CD4-positive, alpha-beta T cell (primary cell): ENCODE results near the gene MTCL1. TPM values are rescaled to one million over a fixed set of nuclear protein-coding genes. Genes with fewer than 3 reads are reported as not detected.

ENCODE experiments used
- ATAC-seq: fragments of 200-7000 bp; cut with Tn5 transposase; one replicate; pipeline ENCODE4 v1.10.0; 2022; ENCODE audit warnings: mild to moderate bottlenecking; ENCODE audit not compliant: poor library complexity
- CTCF ChIA-PET: fragments of 350-600 bp; sonication (Branson Sonifier 250); formaldehyde crosslinking; loops from one replicate; lab custom pipeline; 2021; ENCODE audit warnings: antibody characterized with exemption, inconsistent platforms; lab: Charles Lee
- POLR2A ChIA-PET: fragments of 350-600 bp; sonication (Branson Sonifier 250); formaldehyde crosslinking; loops from one replicate; lab custom pipeline; 2021; ENCODE audit warnings: antibody characterized with exemption, inconsistent platforms; lab: Charles Lee
- DNase-seq, 14 experiments: peaks; one replicate each; pipeline ENCODE4 v3.0.0-alpha.2; 2013 to 2020; ENCODE audit warnings: mixed read lengths in 2 of 14
- H3K27ac ChIP-seq, 2 donors: one replicate each; pipeline versions ENCODE4 v1.5.1 to v1.7.0; 2013; ENCODE audit warnings: low read length in 2 of 2, low read depth in 1 of 2, mild to moderate bottlenecking in 1 of 2
- H3K27me3 ChIP-seq, 2 experiments: 1 replicate in 1 of 2; 2 replicates in 1 of 2; pipeline versions ENCODE4 v1.6.1 to v1.7.0; 2013; ENCODE audit warnings: low read length in 2 of 2, control low read depth in 1 of 2, mild to moderate bottlenecking in 1 of 2, moderate library complexity in 1 of 2; ENCODE audit not compliant: insufficient read depth in 2 of 2, control insufficient read depth in 1 of 2
- H3K36me3 ChIP-seq: one replicate; pipeline ENCODE4 v1.6.1; 2013; ENCODE audit warnings: low read length, control low read depth; ENCODE audit not compliant: insufficient read depth
- H3K4me1 ChIP-seq: one replicate; pipeline ENCODE4 v1.6.1; 2013; ENCODE audit warnings: low read length, control low read depth; ENCODE audit not compliant: insufficient read depth
- H3K4me3 ChIP-seq: one replicate; pipeline ENCODE4 v1.5.1; 2013; ENCODE audit warnings: mild to moderate bottlenecking, low read length, moderate library complexity
- H3K9me3 ChIP-seq, 2 experiments: 1 replicate in 1 of 2; 2 replicates in 1 of 2; pipeline versions ENCODE4 v1.6.1 to v1.7.0; 2013; ENCODE audit warnings: low read length in 2 of 2, mild to moderate bottlenecking in 2 of 2, control low read depth in 1 of 2, moderate library complexity in 1 of 2; ENCODE audit not compliant: control insufficient read depth in 1 of 2, insufficient read depth in 1 of 2
- H3K27ac Mint-ChIP-seq: one replicate; pipeline ENCODE4 v1.8.0; 2020; ENCODE audit warnings: mixed read lengths
- H3K27me3 Mint-ChIP-seq: one replicate; pipeline ENCODE4 v1.8.0; 2021; ENCODE audit warnings: mixed read lengths
- H3K36me3 Mint-ChIP-seq: one replicate; pipeline ENCODE4 v1.8.0; 2021; ENCODE audit warnings: low read depth, mixed read lengths
- H3K4me1 Mint-ChIP-seq: one replicate; pipeline ENCODE4 v1.8.0; 2021; ENCODE audit warnings: low read depth, mixed read lengths
- H3K4me3 Mint-ChIP-seq: one replicate; pipeline ENCODE4 v1.8.0; 2020; ENCODE audit warnings: mild to moderate bottlenecking, mixed read lengths
- H3K9me3 Mint-ChIP-seq: one replicate; pipeline ENCODE4 v1.8.0; 2020; ENCODE audit warnings: mixed read lengths
- intact Hi-C, 2 experiments: fragments of 100-400 bp; cut with DNase I in 1 of 2; cut with micrococcal nuclease in 1 of 2; formaldehyde crosslinking; loops; one replicate each; pipeline versions ENCODE4 v1.15.1 to v1.9.0; 2023 to 2025; cut with DNase I, micrococcal nuclease
- total RNA-seq, 174 experiments: library from RNA in 2 of 174; stranded (reverse) in 2 of 174; gene quantifications; one replicate each; pipeline ENCODE4 v1.2.3 and lab custom pipeline; 2021 to 2026
- TF ChIP-seq, protein P1 (sequence below): fragments of 200-600 bp; IDR thresholded peaks from one replicate; pipeline ENCODE4 v1.8.0; 2022; ENCODE audit warnings: antibody characterized with exemption, mild to moderate bottlenecking

Gene MTCL1
- total RNA-seq, 2 experiments from 2014 or later: 0.11 to 0.55 TPM

DNA sequence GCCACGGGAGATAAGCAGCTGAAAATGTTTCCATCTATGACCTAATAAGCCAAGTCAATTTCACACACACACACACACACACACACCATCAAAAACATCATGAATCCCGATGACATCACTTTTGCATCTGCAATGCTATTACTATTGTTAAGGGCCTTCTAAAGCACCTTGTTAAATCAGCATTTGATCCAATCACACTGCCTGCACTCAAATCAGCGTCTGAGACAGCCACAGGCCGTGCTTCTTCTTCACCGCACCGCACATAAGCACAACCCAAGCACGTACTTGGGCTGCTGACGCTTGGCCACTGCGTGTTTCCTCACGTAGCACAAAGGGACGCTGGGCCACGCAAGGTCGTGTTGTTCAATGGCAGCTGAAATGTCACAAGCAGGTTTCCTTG is 15.8 kb upstream of the MTCL1 start:
- CTCF ChIA-PET: no interaction called here
- H3K27ac ChIP-seq: no peak overlapping the region
- no peak for ATAC-seq
- no peaks in the 10 kb centered on the region for H3K36me3 Mint-ChIP-seq
- H3K9me3 Mint-ChIP-seq: no peaks in the 10 kb centered on the region
- H3K9me3 ChIP-seq: no peaks in the 10 kb centered on the region
- H3K4me3 Mint-ChIP-seq: no peak overlapping the region
- no peak for DNase-seq
- intact Hi-C loops: no loop called here
- H3K4me3 ChIP-seq: no peak overlapping the region
- no peaks in the 10 kb centered on the region for H3K27me3 ChIP-seq
- H3K27ac Mint-ChIP-seq: no peak overlapping the region
- POLR2A ChIA-PET: no interaction called here
- H3K36me3 ChIP-seq: no peaks in the 10 kb centered on the region
- peaks cover 9% of the 10 kb centered on the region for H3K27me3 Mint-ChIP-seq
- no peaks in the 10 kb centered on the region for H3K4me1 Mint-ChIP-seq
- no peaks in the 10 kb centered on the region for H3K4me1 ChIP-seq
- TF ChIP-seq, protein P1, sequence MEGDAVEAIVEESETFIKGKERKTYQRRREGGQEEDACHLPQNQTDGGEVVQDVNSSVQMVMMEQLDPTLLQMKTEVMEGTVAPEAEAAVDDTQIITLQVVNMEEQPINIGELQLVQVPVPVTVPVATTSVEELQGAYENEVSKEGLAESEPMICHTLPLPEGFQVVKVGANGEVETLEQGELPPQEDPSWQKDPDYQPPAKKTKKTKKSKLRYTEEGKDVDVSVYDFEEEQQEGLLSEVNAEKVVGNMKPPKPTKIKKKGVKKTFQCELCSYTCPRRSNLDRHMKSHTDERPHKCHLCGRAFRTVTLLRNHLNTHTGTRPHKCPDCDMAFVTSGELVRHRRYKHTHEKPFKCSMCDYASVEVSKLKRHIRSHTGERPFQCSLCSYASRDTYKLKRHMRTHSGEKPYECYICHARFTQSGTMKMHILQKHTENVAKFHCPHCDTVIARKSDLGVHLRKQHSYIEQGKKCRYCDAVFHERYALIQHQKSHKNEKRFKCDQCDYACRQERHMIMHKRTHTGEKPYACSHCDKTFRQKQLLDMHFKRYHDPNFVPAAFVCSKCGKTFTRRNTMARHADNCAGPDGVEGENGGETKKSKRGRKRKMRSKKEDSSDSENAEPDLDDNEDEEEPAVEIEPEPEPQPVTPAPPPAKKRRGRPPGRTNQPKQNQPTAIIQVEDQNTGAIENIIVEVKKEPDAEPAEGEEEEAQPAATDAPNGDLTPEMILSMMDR: no peak

GRCh38 chr18:8694891-8695290 is 10.5 kb upstream of the MTCL1 start:
- ChIA-PET POLR2A (no interaction called here), CTCF (interaction anchor here (0.7 to 2.3 kb wide), 2 partner anchors 293 to 511 kb away, joined by 3 to 25 read pairs; no protein-coding TSS in a partner anchor)
- H3K27ac ChIP-seq: no peak overlapping the region
- no peaks in the 10 kb centered on the region for H3K36me3 ChIP-seq
- H3K27me3 ChIP-seq: peaks cover 7% of the 10 kb centered on the region in 2 experiments
- H3K36me3 Mint-ChIP-seq: no peaks in the 10 kb centered on the region
- H3K9me3 ChIP-seq: no peaks in the 10 kb centered on the region
- no peaks in the 10 kb centered on the region for H3K4me1 Mint-ChIP-seq
- DNase-seq: no peak
- peaks cover 12% of the 10 kb centered on the region for H3K27me3 Mint-ChIP-seq
- ATAC-seq: no peak
- H3K9me3 Mint-ChIP-seq: no peaks in the 10 kb centered on the region
- H3K4me1 ChIP-seq: no peaks in the 10 kb centered on the region
- H3K4me3 Mint-ChIP-seq: no peak overlapping the region
- H3K27ac Mint-ChIP-seq: no peak overlapping the region
- no peak overlapping the region for H3K4me3 ChIP-seq
- TF ChIP-seq, protein P1: no peak
- intact Hi-C loops: loop anchor here in 1 of 2 experiments (5.0 kb wide), 1 partner anchor 452 kb away; no protein-coding TSS in a partner anchor

- POLR2A ChIA-PET: interaction anchor here (1.0 kb wide), 1 partner anchor 292 kb away, joined by 3 read pairs; no protein-coding TSS in a partner anchor
- TF ChIP-seq, protein P1: no peak
- no peak overlapping the region for H3K4me3 Mint-ChIP-seq
These were observed 9.3 kb upstream of the MTCL1 start for GRCh38 chr18:8695932-8696517.

More at GRCh38 chr18:8695932-8696517, 9.3 kb upstream of the MTCL1 start:
- Histone ChIP-seq H3K27ac (no peak overlapping the region), H3K27me3 (peaks cover 11 to 12% of the 10 kb centered on the region in 2 experiments), H3K36me3 (no peaks in the 10 kb centered on the region), H3K4me1 (no peaks in the 10 kb centered on the region), H3K9me3 (no peaks in the 10 kb centered on the region), H3K4me3 (no peak overlapping the region)
- Mint-ChIP-seq H3K9me3 (no peaks in the 10 kb centered on the region), H3K36me3 (no peaks in the 10 kb centered on the region), H3K27ac (no peak overlapping the region), H3K4me1 (no peaks in the 10 kb centered on the region), H3K27me3 (peaks cover 21% of the 10 kb centered on the region)
- intact Hi-C loops: loop anchor here (1.0 to 5.0 kb wide), 4 partner anchors 87 to 821 kb away; partner anchors contain the start of gene RAB12 (in 1 of the 2)
- DNase-seq (no peak), ATAC-seq (no peak)
- CTCF ChIA-PET: interaction anchor here (0.5 to 2.3 kb wide), 13 partner anchors 8 to 569 kb away, joined by 3 to 25 read pairs (median 6); partner anchors contain the start of gene MTCL1
